ENCODE results near the gene RBM25.
A peak's percentile ranks its signal among the peaks of the same experiment; 100 is the strongest.
"Not testable (repeated sequence)": the region's sequence is repeated elsewhere in the genome, so short reads cannot be mapped to it uniquely, and the experiment has no call there.

Gene RBM25

GRCh38 chr14:73105050-73105449 lies 46.7 kb downstream of the RBM25 start:
- no peak for DNase-seq

GRCh38 chr14:73105727-73106126 lies 47.4 kb downstream of the RBM25 start:
- no peak for DNase-seq

GRCh38 chr14:73116079-73116665 lies 57.8 kb downstream of the RBM25 start:
- DNase-seq, result no peak

GRCh38 chr14:73124180-73124894 lies 66.0 kb downstream of the RBM25 start:
- peak in 2 of 3 experiments; percentile 27 to 34 for DNase-seq

- DNase-seq, result peak; percentile 25 to 88 (median 82)
Observed at GRCh38 chr14:73125169-73125588, 66.8 kb downstream of the RBM25 start.

- DNase-seq, result no peak
Observed at GRCh38 chr14:73125746-73126145, 67.4 kb downstream of the RBM25 start.

- no peak for DNase-seq
Observed at GRCh38 chr14:73133795-73134194, 75.5 kb downstream of the RBM25 start.

- no peak for DNase-seq
Observed at GRCh38 chr14:73136085-73136386, 77.7 kb downstream of the RBM25 start.

- peak; percentile 95 to 97 (median 97) for DNase-seq
Observed at GRCh38 chr14:73136387-73137225, 78.3 kb downstream of the RBM25 start, which contains the start of gene PSEN1. Gene PSEN1, plus strand, starts transcription at chr14:73136507. Its CDS starts 11,513 bp downstream, at chr14:73148020.

- DNase-seq, result no peak
Observed at GRCh38 chr14:73140811-73141323, 82.5 kb downstream of the RBM25 start.

GRCh38 chr14:73142216-73142615 lies 83.9 kb downstream of the RBM25 start:
- DNase-seq, result no peak

- DNase-seq, result no peak
Observed at GRCh38 chr14:73143003-73143402, 84.7 kb downstream of the RBM25 start.

GRCh38 chr14:73143617-73144016 lies 85.3 kb downstream of the RBM25 start:
- DNase-seq, result no peak

GRCh38 chr14:73145371-73145770 lies 87.0 kb downstream of the RBM25 start:
- DNase-seq, result no peak

GRCh38 chr14:73146111-73146510 lies 87.8 kb downstream of the RBM25 start:
- no peak for DNase-seq

GRCh38 chr14:73149753-73150152 lies 91.4 kb downstream of the RBM25 start:
- DNase-seq, result no peak

- no peak for DNase-seq
Observed at GRCh38 chr14:73153272-73153671, 94.9 kb downstream of the RBM25 start.

- DNase-seq, result no peak
Observed at GRCh38 chr14:73162251-73162650, 103.9 kb downstream of the RBM25 start.

GRCh38 chr14:73166399-73166798 lies 108.1 kb downstream of the RBM25 start:
- no peak for DNase-seq

GRCh38 chr14:73167727-73168126 lies 109.4 kb downstream of the RBM25 start:
- DNase-seq, result no peak

GRCh38 chr14:73168274-73168673 lies 109.9 kb downstream of the RBM25 start:
- DNase-seq, result no peak

- DNase-seq, result no peak
Observed at GRCh38 chr14:73168691-73169090, 110.4 kb downstream of the RBM25 start.

GRCh38 chr14:73169855-73170254 lies 111.5 kb downstream of the RBM25 start:
- DNase-seq, result not testable (repeated sequence)

GRCh38 chr14:73170686-73171085 lies 112.4 kb downstream of the RBM25 start:
- no peak for DNase-seq
